GM23248 (cell line): ENCODE results near the gene TLE1.

Experiments used
- EZH2 ChIP-seq: fragments of 200-600 bp; sonication (generic); IDR thresholded peaks from 2 replicates; pipeline ENCODE4 v1.6.1; 2018; ENCODE audit warnings: antibody characterized with exemption, mild to moderate bottlenecking; ENCODE audit not compliant: insufficient read depth, poor library complexity, severe bottlenecking
- EZH2phosphoT487 ChIP-seq: fragments of 200-600 bp; sonication (generic); IDR thresholded peaks from 2 replicates; pipeline ENCODE4 v1.6.1; 2018; ENCODE audit warnings: antibody characterized with exemption, moderate library complexity, mild to moderate bottlenecking, low read depth; ENCODE audit not compliant: insufficient read depth

- TF ChIP-seq EZH2phosphoT487 (no peak), EZH2 (no peak)
Measured at GRCh38 chr9:81618923-81619322, 70.4 kb downstream of the TLE1 start.
